GM10266 (cell line): ENCODE measurements around the gene SLC5A1.
"Not testable (repeated sequence)": the region's sequence is repeated elsewhere in the genome, so short reads cannot be mapped to it uniquely, and the experiment has no call there.

ENCODE experiments used
- DNase-seq: peaks from one replicate; pipeline ENCODE4 v3.0.0; 2012; ENCODE audit errors: extremely low spot score
- TF ChIP-seq, protein P1 (sequence below): IDR thresholded peaks from 2 replicates; pipeline ENCODE4 v1.5.1; 2012; ENCODE audit warnings: mild to moderate bottlenecking, low read depth; ENCODE audit not compliant: control insufficient read depth, insufficient read depth; ENCODE audit errors: missing control alignments

Gene SLC5A1

DNA sequence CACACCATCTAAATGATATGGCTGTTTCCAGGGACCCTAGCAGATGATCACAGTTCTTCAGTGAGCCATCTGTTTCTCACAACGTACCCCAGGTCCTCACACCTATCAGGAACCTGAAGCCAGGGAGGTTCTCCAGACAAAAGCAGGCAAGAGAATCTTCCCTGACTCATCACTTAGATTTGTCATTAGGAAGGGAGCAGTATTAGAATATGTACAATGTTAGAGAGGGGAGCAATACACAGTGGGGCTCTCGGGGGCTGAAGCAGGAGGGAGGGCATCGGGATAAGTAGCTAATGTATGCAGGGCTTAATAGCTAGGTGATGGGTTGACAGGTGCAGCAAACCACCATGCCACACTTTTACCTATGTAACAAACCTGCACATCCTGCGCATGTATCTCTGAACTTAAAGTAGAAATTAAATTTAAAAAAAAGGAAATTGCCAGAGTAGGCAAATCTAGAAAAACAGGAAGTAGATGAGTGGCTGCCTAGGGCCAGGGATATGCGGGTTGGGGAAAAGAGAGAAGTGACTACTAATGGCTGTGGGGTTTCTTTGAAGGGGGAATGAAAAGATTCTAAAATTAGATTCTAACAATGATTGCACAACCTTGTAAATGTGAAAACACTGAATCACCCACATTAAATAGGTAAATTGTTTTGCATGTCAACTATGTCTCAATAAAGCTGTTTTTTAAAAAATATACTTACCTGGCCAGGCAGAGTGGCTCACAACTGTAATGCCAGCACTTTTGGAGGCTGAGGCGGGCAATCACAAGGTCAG, 101.6 kb downstream of the SLC5A1 start:
- TF ChIP-seq, protein P1, sequence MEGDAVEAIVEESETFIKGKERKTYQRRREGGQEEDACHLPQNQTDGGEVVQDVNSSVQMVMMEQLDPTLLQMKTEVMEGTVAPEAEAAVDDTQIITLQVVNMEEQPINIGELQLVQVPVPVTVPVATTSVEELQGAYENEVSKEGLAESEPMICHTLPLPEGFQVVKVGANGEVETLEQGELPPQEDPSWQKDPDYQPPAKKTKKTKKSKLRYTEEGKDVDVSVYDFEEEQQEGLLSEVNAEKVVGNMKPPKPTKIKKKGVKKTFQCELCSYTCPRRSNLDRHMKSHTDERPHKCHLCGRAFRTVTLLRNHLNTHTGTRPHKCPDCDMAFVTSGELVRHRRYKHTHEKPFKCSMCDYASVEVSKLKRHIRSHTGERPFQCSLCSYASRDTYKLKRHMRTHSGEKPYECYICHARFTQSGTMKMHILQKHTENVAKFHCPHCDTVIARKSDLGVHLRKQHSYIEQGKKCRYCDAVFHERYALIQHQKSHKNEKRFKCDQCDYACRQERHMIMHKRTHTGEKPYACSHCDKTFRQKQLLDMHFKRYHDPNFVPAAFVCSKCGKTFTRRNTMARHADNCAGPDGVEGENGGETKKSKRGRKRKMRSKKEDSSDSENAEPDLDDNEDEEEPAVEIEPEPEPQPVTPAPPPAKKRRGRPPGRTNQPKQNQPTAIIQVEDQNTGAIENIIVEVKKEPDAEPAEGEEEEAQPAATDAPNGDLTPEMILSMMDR: no peak
- no peak for DNase-seq

DNA sequence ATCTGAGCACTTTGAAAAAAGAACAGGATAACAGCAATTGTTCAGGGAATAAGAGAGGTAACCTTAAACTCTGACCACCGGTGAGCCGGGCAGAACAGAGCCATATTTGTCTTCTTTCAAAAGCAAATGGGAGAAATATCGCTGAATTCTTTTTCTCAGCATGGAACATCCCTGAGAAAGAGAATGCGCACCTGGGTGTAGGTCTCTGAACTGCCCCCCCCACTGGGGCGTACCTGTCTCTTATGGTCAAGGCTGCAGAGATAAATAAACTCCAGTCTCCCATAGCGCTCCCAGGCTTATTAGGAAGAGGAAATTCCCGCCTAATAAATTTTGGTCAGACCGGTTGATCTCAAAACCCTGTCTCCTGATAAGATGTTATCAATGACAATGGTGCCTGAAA, 104.1 kb downstream of the SLC5A1 start:
- DNase-seq: not testable (repeated sequence)

DNA sequence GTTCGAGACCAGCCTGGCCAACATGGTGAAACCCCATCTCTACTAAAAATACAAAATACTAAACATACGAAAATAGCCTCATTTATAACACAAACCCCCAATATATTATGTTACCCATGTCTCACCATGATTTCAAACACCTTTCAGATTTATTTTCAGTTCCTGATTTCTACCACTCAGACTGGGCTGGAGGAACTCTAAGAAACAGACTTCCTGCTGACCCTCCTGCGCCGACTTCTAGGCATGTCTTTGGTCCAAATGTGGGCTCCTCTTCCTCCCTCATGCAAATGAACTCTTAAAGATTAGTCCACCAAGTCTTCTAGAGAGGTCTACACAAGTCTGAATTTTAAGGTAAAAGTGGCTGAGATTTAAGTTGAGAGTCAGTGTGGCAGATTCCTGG, 105.3 kb downstream of the SLC5A1 start:
- DNase-seq: not testable (repeated sequence)

DNA sequence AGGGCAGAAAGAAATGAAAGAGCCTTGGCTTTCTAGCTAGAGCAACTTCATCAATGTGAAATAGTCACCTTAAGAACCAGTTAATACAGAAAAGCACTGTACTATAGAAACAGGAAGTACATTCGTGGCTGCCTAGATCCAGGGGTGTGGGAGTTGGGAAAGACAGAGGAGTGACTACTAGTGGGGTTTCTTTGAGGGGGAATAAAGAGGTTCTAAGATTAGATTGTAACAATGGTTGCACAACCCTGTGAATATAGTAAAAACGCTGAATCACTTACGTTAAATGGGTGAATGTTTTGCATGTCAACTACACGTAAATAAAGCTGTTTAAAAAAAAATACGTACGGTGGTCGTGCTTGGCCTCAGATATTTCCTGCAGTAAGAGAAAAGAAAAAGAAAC, 107.6 kb downstream of the SLC5A1 start:
- DNase-seq: not testable (repeated sequence)

DNA sequence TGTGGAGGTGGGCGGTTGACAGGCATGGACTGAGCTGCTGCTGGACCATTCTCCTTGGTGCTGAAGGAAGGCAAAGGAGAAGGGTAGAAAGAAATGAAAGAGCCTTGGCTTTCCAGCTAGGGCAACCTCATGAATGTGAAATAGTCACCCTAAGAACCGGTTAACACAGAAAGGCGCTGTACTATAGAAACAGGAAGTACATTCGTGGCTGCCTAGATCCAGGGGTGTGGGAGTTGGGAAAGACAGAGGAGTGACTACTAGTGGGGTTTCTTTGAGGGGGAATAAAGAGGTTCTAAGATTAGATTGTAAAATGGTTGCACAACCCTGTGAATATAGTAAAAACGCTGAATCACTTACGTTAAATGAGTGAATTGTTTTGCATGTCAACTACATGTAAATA, 108.6 kb downstream of the SLC5A1 start:
- DNase-seq: not testable (repeated sequence)

DNA sequence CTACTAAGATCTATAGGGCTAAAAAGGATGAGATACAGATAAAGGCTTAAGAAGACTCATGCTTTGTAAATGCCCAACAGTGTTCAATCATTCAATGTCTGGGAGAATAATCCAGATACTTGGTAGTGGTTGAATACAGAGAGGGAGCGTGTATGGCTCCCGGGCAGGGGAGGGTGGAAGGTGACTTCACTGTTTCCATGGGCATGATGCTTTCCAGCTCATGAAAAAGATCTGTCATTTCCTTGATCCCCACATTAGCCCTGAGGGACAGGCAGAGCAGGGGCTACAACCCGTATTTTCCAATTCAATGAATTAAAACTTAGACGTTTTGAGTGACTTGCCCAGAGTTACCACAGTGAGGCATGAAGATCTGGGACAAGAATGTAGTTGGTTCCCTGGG, 111.7 kb downstream of the SLC5A1 start:
- not testable (repeated sequence) for DNase-seq

DNA sequence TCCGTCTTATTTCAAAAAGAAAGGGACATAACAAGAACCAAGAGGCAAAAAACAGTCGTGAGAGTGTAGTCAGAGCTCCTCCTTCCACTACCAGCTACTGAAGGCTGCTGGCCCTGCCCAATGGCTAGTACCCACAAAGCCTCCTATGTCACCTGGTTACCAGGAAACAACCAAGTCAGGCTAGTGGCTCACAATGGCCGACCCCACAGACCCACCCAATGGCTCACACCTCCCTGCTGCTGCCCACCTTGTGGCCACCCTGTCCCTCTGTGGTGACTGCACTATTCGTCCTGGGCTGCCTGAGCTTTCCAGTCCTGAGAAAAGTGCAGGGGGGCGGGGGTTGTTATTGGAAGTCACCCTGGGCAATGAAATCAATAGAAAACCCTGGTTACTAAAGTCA, 114.6 kb downstream of the SLC5A1 start:
- not testable (repeated sequence) for DNase-seq

DNA sequence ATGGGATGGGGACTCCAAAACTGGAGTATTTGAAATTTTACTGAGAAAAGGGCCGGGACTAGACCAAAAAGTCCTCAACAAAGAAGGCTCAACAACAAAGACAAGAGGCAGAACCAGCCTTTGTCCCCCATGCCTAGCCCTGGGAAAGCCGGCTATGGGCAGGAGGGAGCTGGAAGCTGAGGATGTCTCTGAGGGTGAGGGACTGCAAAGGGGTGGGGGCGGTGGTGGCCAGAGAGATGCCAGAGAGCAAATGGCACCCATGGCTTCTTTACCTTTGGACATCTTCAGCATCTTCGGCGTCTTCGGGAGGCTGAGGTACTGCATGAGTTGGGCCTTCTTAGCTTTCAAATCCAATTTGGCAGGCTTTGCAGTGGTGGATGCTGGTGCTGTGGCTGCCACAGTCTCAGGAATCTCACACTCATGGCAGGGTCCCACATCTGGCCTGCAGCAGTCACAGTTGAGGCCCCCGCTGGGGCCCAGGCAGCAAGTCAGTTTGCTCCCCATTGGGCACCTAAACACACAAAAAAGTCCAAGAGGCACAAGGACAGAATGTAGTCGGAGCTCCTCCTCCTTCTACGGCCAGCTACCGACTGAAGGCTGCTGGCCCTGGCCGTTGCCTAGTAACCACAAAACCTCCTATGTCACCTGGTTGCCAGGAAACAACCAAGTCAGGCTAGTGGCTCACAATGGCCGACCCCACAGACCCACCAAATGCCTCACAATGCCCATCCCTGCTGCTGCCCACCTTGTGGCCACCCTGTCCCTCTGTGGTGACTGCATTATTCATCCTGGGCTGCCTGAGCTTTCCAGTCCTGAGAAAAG, 115.9 kb downstream of the SLC5A1 start, which contains the start of gene C22orf42:
Gene C22orf42 (minus strand): TSS at position 592 of the 822 bp plus-strand sequence. CDS start 88 bp downstream, at position 504.
- no peak for DNase-seq

DNA sequence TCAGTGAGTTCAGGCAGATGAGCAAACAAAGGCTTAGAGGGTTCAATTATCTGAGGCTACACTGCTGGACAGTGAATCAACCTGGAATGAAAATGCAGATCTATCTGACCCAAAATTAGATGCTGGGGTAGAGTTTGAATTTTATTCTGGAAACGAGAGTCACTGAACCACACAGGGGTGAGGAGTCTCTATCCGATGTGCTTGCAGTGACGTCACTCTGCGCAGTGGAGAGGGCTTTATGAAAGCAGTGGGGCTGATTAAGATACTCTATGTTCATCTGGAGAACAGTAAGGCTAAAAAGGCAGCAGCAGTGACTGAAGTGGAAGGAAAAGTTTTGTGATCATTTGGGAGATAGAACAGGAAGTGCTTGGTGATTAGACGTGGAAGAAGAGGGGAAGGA, 117.3 kb downstream of the SLC5A1 start:
- not testable (repeated sequence) for DNase-seq

More for the DNA sequence above, 115.9 kb downstream of the SLC5A1 start, which contains the start of gene C22orf42:
- TF ChIP-seq, protein P1: no peak
